DLD1 (cell line): ENCODE results near the gene LCN15.

Source experiments
- in situ Hi-C: cut with HindIII; loops from 2 replicates; pipeline ENCODE4 v1.10.0; 2017; ENCODE audit warnings: low sequenced_read_pairs

LCN15 gene

DNA sequence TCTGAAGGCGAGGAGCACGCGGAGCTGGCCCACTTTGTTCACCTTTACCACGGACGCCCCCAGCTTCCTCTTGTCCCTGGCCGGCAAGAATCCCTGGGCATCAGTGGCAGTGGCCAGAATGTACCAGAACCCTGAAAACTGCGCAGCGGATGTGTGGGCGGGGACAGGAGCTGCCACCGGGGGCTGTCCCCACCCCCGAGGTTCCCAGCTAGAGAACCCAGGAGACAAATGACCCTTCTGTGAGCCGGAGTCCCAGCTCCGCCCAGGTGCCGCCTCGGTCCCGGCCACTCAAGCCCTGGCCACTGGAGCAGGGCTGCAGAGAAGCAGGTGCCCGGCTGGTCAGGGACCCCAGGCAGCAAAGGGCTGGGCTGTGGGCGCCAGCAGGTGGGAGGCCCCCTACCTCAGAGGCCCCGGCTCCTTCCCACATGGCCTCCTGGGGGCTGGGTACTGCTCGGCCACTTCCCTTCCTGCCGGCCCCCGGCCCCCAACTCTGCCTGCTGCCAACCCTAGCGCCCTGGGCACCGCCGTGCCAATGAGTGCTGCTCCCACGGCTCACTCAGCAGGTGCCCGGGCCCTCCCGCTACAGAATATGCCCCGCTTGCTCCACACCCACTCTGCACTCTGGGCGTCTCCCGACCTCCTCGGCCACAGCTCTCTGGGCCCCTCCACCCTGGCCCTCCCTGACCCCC is 22.3 kb downstream of the LCN15 start:
- in situ Hi-C loops = no loop called here

DNA sequence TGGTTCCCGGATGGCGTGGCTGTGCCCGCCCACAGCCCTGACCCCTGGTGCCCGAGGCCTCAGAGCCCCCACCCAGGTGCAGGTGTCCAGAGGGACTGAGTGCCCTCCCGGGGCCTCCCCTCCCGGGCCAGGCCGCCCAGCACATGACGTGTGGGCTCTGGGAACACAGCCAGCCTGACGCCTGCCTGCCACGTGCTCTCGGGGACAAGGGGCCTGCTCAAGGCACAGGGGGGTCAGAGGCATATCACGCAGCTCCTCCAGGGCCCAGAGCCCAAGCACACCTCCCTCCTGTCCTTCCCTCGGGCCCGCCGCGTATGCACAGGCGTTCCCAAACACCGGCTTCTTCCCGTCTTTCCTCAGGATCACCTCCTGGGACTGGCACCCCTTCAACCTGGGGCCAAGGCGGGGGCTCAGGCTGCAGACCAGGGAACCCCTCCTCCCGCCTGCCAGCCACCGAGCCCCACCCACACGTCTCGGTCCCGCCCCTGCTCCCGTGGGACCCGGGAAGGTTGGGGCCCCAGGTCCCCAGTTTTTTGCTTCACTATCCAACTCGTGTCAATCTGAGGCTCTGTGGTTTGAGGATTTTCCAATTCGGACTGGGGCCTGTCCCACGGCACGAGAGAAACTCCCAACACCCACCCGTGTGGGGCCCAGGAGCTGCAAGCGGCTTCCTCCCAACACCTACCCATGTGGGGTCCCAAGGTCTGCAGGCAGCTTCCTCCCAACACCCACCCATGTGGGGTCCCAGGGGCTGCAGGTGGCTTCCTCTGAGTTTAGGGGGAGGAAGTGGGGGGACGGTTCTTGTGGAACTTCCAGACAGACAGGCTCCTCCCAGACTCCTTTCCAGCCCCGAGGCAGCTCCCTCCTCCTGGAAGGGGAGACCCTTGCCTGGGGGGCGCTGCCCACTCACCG is 23.1 kb downstream of the LCN15 start:
- in situ Hi-C loops = no loop called here

GRCh38 chr9:136740491-136740890 is 23.8 kb downstream of the LCN15 start:
- in situ Hi-C loops = no loop called here

DNA sequence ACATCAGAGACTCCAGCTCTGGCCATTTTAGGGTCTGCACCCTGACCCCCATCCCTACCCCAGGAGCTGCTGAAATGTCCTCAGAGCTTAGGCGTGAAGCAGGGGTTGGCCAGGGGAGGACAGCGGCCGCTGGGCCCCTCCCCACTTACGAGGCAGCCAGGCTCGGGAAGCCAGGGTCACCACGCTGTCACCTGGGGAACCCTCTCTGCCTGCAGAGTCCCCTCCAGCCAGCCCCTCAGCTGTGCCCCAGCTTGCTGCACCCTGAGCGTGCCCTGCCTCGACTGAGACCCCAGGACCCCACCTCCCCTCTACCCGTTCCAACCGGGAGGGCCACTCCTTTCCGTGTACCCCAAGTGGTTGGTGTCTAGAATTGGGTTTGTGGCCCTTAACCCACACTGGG is 24.2 kb downstream of the LCN15 start:
- in situ Hi-C loops = no loop called here

GRCh38 chr9:136739509-136739908 is 24.8 kb downstream of the LCN15 start:
- in situ Hi-C loops = no loop called here

DNA sequence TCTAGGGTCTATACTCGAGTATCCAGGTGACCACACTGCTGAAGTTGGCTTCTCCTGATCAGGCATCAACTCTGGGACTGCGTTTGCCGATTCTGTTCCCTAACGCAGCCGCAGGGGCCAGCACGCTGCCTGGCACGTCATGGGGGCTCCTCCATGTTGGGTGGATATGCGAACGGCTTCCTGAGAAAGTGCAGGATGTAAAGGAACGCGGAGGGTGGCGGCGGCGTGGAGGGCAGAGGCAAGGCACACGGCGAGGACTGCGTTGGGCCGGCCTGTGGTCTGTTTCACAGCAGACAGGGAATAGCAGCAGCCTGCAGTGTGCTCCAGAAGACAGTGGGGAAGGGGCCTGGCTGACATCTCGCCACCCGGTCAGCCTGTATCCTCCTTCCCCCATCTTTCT is 25.4 kb downstream of the LCN15 start:
- in situ Hi-C loops = no loop called here

DNA sequence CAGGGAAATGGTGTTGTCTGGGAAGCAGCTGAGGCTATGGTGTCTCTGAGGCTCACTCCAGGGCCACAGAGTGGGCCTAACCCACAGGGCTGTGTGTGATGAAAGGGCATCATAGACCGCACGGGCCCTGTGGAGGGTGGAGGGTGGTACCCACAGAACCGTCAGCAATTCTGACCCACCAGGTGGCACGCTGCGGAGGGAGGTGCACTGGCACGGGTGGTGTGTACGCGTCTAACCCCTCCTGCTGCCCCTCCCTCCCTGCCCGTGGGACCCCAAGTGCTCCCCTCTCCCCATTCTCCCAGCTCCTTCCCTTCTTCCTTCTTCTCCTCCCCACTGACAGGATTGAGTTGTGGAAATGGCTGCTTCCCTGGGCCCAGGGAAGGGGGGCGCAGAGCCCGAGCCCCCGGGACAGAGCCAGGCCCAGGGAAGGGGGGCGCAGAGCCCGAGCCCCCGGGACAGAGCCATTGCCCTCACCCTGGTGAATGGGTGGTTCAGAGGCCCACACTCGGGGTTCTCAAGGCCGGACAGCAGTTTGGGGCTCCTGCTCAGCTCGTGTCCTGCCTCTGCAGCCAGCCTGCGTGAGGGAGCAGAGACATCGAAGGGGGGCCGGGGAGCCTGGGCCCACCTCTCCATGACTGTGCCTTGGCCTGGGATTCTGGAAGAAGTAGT is 28.4 kb downstream of the LCN15 start:
- in situ Hi-C loops = no loop called here

GRCh38 chr9:136734837-136735496 is 29.4 kb downstream of the LCN15 start:
- in situ Hi-C loops = no loop called here

DNA sequence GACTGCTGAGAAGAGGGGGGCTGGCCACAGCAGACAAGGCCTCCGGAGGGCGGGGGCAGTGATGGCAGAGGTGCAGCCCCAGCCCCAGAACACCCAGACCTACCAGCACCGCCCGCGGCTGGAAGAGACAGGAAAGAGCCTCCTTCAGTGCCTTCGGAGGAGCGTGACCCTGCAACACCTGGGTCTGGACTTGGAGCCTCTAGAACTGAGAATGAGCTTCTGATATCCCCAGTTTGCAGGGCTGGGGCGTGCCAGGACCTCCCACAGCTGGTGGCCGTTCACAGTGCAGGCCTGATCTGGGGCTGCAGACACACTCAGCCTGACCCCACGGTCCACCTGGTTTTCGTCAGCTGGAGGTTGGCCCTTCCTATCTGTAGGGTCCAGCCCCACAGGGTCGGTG is 30.7 kb downstream of the LCN15 start:
- in situ Hi-C loops = no loop called here

GRCh38 chr9:136732444-136733178 is 31.7 kb downstream of the LCN15 start:
- in situ Hi-C loops = no loop called here

- in situ Hi-C loops = no loop called here
Observed at GRCh38 chr9:136729926-136730325, 34.4 kb downstream of the LCN15 start.

DNA sequence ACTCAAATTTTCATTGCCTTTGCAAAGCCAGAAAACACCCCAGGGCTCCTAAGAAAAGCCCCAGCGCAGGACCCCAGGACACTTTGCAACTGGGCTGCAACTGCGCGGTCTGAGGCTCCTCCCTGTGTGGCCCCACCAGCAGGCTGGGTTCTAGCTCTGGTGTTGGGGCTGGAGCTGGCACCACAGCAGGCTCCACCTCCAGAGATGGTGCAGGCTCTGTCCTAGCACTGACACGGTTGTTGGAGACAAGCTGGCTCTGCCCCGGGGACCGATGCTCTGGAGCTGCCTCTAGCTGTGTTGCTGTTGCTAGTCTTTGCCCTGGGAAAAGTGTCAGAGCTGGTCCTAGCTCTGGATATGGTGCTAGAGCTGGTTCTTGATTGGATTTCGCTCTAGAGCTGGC is 35.2 kb downstream of the LCN15 start:
- in situ Hi-C loops = no loop called here

- in situ Hi-C loops = no loop called here
Observed at GRCh38 chr9:136728548-136729123, 35.7 kb downstream of the LCN15 start.

- in situ Hi-C loops = no loop called here
Observed at GRCh38 chr9:136728080-136728547, 36.2 kb downstream of the LCN15 start.

GRCh38 chr9:136726631-136727191 is 37.6 kb downstream of the LCN15 start:
- in situ Hi-C loops = no loop called here

GRCh38 chr9:136726118-136726517 is 38.2 kb downstream of the LCN15 start:
- in situ Hi-C loops = no loop called here

DNA sequence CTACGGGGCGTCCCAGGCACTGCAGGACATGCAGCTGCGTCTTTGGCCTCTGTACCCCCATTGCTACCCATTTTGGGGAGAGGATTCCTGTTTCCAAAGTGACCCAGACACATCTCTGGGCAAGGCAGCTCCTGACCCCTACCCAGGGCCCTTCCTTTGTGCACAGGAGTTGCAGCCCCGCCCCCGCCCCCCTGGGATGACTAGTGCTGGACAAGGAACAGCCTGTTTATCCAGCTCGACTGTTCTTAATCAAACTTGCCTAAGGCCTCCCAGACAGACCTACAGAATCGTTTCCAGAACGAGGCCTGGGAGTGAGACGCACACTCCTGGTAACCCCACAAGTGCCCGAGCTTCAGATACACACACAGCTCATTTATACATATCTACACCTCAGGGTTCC is 38.7 kb downstream of the LCN15 start:
- in situ Hi-C loops = no loop called here

DNA sequence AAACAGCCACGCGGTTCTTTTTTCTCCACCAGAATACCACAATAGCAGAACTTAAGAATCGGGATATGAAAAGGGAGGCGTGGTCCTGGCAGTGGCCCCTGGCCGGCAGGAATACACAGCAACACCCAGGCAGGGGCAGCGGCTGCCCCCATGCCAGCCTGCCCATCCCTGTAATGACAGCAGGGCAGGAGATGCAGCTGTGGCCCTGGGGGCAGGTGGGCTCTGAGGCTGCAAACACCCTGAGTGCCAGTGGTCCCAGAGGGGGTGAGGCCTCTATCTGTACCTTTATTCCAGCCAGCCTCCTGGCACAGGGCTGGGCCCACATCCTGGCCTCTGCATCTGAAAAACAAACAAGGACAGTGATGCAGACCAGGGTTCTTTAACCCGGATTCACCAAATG is 39.5 kb downstream of the LCN15 start:
- in situ Hi-C loops = no loop called here

- in situ Hi-C loops = no loop called here
Observed at GRCh38 chr9:136723989-136724388, 40.3 kb downstream of the LCN15 start.
